ENCODE measurements around the gene SLC25A40.
"Not testable (repeated sequence)": the region's sequence is repeated elsewhere in the genome, so short reads cannot be mapped to it uniquely, and the experiment has no call there.

The SLC25A40 gene

DNA sequence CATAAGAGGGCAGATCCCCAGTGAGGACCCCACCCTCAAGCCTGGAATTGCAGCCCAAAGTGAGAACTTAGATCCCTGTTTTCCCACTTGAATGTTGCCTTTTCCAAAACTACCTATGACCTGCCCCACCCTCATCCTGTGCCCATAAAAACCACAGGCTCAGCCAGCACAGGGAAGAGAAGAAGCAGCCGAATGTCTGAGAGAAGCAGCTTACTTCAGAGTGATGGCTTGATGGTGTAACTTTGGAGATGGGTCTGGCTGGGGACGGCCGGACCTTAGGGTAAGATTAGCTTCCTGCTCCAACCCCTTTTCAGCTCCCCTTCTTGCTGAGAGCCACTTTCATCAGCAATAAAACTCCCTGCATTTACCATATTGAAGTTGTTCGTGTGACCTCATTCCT, 5.7 kb downstream of the SLC25A40 start:
- DNase-seq (ENCODE audit: low spot score) = no peak

GRCh38 chr7:87866533-87866932, 9.6 kb downstream of the SLC25A40 start:
- not testable (repeated sequence) for DNase-seq (ENCODE audit: low spot score)

DNA sequence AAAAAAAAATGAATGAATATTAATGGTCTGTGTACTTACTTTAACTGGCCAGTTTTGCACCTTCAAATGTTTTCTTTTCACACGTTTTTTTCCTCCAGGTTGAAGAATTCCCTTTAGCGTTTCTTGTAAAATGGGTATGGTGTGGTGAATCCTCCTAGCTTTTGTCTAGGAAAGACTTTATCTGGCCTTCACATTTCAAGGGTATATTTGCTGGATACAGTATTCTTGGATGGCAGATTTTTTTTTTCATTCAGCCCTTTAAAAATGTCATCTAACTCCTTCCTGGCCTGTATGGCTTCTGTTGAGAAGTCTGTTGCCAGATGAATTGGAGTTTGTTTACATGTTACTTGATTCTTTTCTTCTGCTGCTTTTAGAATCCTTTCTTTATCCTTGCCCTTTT, 10.1 kb downstream of the SLC25A40 start:
- DNase-seq (ENCODE audit: low spot score) = no peak

- DNase-seq (ENCODE audit: low spot score) = no peak
Observed at GRCh38 chr7:87858417-87859100, 17.6 kb downstream of the SLC25A40 start.

- no peak for DNase-seq (ENCODE audit: low spot score)
Observed at GRCh38 chr7:87853237-87853864, 22.8 kb downstream of the SLC25A40 start.

DNA sequence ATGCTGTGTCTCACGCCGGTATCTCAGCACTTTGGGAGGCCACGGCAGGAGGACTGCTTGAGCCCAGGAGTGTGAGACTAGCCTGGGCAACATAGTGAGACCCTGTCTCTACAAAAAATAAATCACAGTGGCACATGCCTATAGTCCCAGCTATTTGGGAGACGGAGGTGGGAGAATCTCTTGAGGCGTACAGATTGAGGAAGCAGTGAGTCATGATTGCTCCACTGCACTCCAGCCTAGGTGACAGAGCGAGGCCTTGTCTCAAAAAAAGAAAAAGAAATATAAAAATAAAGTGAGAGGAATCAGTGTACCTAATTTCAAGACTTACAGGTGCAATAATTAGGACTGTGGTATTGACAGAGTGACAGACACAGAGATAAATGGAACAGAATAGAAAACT, 23.9 kb downstream of the SLC25A40 start:
- no peak for DNase-seq (ENCODE audit: low spot score)

DNA sequence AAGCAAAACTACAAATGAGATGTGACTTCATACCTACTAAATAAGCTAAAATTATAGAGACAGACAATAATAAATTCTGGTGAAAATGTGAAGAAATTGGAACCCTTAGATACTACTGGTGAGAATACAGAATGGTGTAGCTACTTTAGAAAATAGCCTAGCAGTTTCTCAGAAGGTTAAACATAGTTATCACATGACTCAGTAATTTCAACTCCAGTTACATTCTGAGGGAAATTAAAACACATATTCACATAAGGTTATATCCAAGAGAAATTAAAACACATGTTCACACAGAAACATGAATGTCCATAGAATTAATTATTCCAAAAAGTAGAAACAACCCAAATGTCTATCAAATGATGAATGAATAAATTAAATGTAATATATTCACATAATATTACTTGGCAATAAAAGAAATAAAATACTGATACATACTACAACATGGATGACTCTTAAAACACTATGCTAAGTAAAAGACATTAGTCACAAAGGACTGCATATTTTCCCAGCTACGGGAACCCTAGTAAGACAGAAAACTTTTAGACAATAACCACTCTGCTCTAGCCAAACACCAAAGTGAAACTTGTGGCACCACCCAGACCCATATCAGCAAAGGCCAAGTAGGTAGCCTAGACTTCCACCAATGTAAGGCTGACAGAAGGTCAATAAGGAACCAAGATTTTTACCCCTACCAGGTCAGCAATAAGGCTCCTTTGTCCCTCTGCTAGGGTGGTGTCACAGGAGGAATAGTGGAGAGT, 25.1 kb downstream of the SLC25A40 start:
- DNase-seq (ENCODE audit: low spot score) = no peak

DNA sequence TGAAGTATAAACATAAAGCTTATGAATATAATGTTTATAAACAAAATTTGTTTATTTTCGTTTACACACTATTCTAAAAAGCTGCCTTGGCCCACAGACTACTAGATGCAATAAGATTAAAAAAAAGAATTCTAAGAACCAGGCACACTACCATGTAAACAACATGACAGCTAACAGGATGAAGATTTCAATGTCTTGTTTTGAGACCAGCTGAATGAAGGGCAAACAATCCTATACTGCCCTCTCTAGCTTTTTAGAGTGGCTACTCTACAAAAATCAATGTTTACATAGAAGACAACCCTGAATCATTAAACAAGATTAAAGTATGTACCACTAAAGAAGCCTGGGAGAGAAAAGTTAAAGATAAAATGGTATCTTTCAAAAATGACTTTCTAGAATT, 38.6 kb downstream of the SLC25A40 start:
- DNase-seq (ENCODE audit: low spot score) = no peak

- DNase-seq (ENCODE audit: low spot score) = no peak
Observed at GRCh38 chr7:87833130-87833529, 43.0 kb downstream of the SLC25A40 start.

DNA sequence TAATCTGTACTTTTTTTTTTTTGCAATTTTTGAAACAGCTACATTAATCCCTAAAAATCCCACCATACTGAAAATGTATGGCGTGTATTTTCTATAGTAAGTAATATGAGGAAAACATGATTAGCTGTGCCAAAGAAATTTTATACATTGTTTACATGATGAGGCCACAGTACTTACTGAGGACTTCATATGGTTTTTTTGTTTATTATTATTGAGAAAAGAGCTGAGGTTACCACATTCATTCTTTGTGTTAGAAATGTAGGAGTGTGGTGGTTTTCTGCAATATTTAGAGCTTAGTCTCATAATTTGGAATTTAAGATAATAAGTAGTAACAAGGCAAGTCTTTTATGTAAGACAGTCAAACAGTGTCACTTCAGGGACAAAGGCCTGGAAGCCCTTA, 45.1 kb downstream of the SLC25A40 start:
- DNase-seq (ENCODE audit: low spot score) = no peak

GRCh38 chr7:87828383-87828782, 47.8 kb downstream of the SLC25A40 start:
- DNase-seq (ENCODE audit: low spot score) = not testable (repeated sequence)

DNA sequence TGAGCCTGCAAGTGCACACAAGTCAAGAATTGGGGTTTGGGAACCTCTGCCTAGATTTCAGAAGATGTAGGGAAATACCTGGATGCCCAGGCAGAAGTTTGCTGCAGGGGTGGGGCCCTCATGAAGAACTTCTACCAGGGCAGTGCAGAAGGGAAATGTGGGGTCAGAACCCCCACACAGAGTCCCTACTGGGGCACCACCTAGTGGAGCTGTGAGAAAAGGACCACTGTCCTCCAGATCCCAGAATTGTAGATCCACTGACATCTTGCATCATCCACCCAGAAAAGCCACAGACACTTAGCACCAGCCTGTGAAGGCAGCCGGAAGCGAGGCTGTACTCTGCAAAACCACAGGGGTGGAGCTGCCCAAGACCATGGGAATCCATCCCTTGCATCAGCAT, 50.8 kb downstream of the SLC25A40 start:
- not testable (repeated sequence) for DNase-seq (ENCODE audit: low spot score)

- DNase-seq (ENCODE audit: low spot score) = not testable (repeated sequence)
Observed at GRCh38 chr7:87822056-87822455, 54.1 kb downstream of the SLC25A40 start.

DNA sequence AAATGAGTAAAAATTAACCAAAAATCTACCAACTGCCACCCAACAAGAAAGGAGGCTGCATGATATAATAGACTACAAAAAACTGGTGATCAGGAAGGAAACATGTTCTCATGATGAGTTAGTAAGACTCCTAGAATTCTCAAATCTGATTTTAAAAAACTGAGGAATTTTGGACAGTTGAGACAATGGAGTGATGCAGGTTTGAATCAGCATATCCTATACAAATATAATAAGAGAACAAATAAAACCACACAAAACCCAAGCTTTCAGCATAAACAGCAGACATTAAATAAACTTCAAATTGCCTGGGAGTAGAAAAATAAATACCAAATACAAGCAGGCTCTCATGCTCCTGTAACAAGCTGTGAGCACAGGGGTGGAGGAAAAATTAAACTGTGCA, 57.8 kb downstream of the SLC25A40 start:
- DNase-seq (ENCODE audit: low spot score) = no peak

- no peak for DNase-seq (ENCODE audit: low spot score)
Observed at GRCh38 chr7:87816389-87816788, 59.8 kb downstream of the SLC25A40 start.

DNA sequence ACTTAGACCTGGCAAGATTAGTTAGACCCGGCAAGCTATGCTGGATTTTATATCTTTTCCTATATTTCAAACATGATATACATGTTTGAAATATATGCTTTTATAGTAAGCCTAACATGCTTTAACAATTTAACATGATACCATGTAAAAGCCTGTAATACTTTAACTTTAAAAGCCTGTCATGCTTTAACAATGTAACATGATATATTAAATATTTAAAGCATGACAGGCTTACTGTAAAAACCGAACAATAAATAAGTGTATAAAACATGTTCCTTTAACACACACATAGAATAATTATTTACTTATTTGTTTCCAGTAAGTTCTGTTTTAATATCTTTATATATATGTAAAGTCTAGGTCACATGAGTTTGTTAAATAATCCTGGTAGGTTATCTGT, 65.4 kb downstream of the SLC25A40 start:
- DNase-seq (ENCODE audit: low spot score) = no peak

DNA sequence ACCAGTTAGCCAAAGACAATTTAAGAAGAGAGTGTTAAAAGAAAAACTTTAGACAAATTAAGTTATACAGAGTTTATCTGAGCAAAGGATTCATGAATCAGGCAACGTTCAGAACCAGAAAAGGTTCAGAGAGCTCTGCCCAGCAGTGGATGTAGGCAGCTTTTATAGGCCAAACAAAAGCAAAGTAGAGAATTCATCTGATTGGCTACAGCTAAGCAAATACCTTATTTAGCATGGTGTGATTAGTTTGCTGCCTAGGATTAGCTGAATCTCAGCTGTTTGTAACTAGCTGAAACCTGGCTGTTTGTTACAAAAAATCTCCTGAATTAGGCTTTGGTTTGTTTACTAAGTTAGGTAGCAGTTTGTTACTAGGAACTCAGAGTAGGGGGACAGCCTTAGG, 66.0 kb downstream of the SLC25A40 start:
- DNase-seq (ENCODE audit: low spot score) = no peak

GRCh38 chr7:87806150-87806549, 70.0 kb downstream of the SLC25A40 start:
- DNase-seq (ENCODE audit: low spot score) = no peak

- peak; percentile 49 for DNase-seq (ENCODE audit: low spot score)
Observed at GRCh38 chr7:87797798-87798403, 78.3 kb downstream of the SLC25A40 start.

- DNase-seq (ENCODE audit: low spot score) = no peak
Observed at GRCh38 chr7:87797395-87797794, 78.8 kb downstream of the SLC25A40 start.

- no peak for DNase-seq (ENCODE audit: low spot score)
Observed at GRCh38 chr7:87785368-87785995, 90.7 kb downstream of the SLC25A40 start.

DNA sequence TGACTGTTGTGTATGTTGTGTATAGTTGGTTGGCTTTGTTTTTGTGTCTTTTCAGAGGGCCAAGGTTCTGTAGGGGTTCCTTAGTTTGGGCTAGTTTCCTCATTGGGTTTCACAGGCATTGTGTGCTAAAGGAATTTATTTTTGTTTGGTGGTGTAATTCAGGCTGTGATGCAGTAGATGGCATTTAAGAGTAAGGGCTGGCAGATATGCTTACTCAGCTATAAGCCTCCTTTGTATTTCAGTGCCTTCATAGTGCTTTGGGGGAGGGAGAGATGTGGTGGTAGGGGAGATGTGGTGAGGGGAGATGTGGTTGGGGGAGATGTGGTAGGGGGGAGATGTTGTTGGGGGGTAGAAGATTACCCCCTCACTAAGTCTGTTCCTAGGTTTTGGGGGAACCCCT, 91.7 kb downstream of the SLC25A40 start:
- no peak for DNase-seq (ENCODE audit: low spot score)
